HEK293T (cell line): ENCODE measurements around the gene C1QTNF6.

Experiments used
- CTCF ChIA-PET: fragments of 350-600 bp; formaldehyde crosslinking; extraction: SDS; loops from one replicate; lab custom pipeline; 2021; ENCODE audit warnings: antibody characterized with exemption, inconsistent platforms; lab: Yijun Ruan, JAX
- POLR2A ChIA-PET: fragments of 350-600 bp; formaldehyde crosslinking; extraction: SDS; loops from one replicate; lab custom pipeline; 2020; ENCODE audit warnings: antibody characterized with exemption, inconsistent platforms; lab: Yijun Ruan, JAX
- DNase-seq: peaks from one replicate; pipeline ENCODE4 v3.0.0; 2012; ENCODE audit warnings: mixed read lengths; ENCODE audit errors: extremely low spot score
- ARNT ChIP-seq: fragments of 450-650 bp; IDR thresholded peaks from 2 replicates; pipeline ENCODE4 v1.6.1; 2017; ENCODE audit warnings: mild to moderate bottlenecking
- BHLHE40 ChIP-seq: fragments of 450-650 bp; IDR thresholded peaks from 2 replicates; pipeline ENCODE4 v1.6.1; 2016; ENCODE audit warnings: mild to moderate bottlenecking, moderate library complexity, borderline replicate concordance
- CTBP1 ChIP-seq: fragments of 450-650 bp; IDR thresholded peaks from 2 replicates; pipeline ENCODE4 v1.6.1; 2016; ENCODE audit warnings: borderline replicate concordance
- ELF4 ChIP-seq: fragments of 450-650 bp; IDR thresholded peaks from 2 replicates; pipeline ENCODE4 v1.6.1; 2017; ENCODE audit warnings: antibody characterized with exemption
- FOXA1 ChIP-seq: fragments of 450-650 bp; IDR thresholded peaks from 2 replicates; pipeline ENCODE4 v1.6.1; 2016; ENCODE audit warnings: mild to moderate bottlenecking
- FOXK2 ChIP-seq: fragments of 450-650 bp; IDR thresholded peaks from 2 replicates; pipeline ENCODE4 v1.6.1; 2016; ENCODE audit warnings: mild to moderate bottlenecking
- FOXM1 ChIP-seq: fragments of 450-650 bp; IDR thresholded peaks from 2 replicates; pipeline ENCODE4 v1.6.1; 2017; ENCODE audit warnings: mild to moderate bottlenecking, borderline replicate concordance
- HDGF ChIP-seq: fragments of 450-650 bp; IDR thresholded peaks from 2 replicates; pipeline ENCODE4 v1.6.1; 2017; ENCODE audit warnings: antibody characterized with exemption, borderline replicate concordance
- L3MBTL2 ChIP-seq: fragments of 450-650 bp; conservative IDR thresholded peaks from 2 replicates; pipeline ENCODE4 v1.6.1; 2016; ENCODE audit warnings: mild to moderate bottlenecking
- LEF1 ChIP-seq: fragments of 450-650 bp; IDR thresholded peaks from 2 replicates; pipeline ENCODE4 v1.6.1; 2017; ENCODE audit warnings: mild to moderate bottlenecking, borderline replicate concordance
- NFRKB ChIP-seq: fragments of 450-650 bp; IDR thresholded peaks from 2 replicates; pipeline ENCODE4 v1.6.1; 2016; ENCODE audit warnings: mild to moderate bottlenecking, moderate library complexity
- SP1 ChIP-seq: fragments of 450-650 bp; IDR thresholded peaks from 2 replicates; pipeline ENCODE4 v1.6.1; 2017
- SUZ12 ChIP-seq: fragments of 450-650 bp; IDR thresholded peaks from 2 replicates; pipeline ENCODE4 v1.6.1; 2016; ENCODE audit warnings: mild to moderate bottlenecking
- TARDBP ChIP-seq: fragments of 450-650 bp; IDR thresholded peaks from 2 replicates; pipeline ENCODE4 v1.6.1; 2016
- ZNF384 ChIP-seq: fragments of 450-650 bp; IDR thresholded peaks from 2 replicates; pipeline ENCODE4 v1.6.1; 2016
- TF ChIP-seq, protein P1 (sequence below): fragments of 450-650 bp; IDR thresholded peaks from 2 replicates; pipeline ENCODE4 v1.6.1; 2016

The C1QTNF6 gene

GRCh38 chr22:37157516-37158285 is 30.3 kb downstream of the C1QTNF6 start:
- no peak for DNase-seq
- POLR2A ChIA-PET: interaction anchor here (1.4 kb wide), 1 partner anchor 42 kb away, joined by 5 read pairs; no protein-coding TSS in a partner anchor
- TF ChIP-seq NFRKB (no peak), SP1 (no peak), TARDBP (no peak), ZNF384 (no peak), ELF4 (no peak), FOXM1 (no peak), ARNT (no peak), BHLHE40 (no peak), L3MBTL2 (no peak)
- TF ChIP-seq, protein P1, sequence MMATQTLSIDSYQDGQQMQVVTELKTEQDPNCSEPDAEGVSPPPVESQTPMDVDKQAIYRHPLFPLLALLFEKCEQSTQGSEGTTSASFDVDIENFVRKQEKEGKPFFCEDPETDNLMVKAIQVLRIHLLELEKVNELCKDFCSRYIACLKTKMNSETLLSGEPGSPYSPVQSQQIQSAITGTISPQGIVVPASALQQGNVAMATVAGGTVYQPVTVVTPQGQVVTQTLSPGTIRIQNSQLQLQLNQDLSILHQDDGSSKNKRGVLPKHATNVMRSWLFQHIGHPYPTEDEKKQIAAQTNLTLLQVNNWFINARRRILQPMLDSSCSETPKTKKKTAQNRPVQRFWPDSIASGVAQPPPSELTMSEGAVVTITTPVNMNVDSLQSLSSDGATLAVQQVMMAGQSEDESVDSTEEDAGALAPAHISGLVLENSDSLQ: no peak
- CTCF ChIA-PET: no interaction called here

- ChIA-PET POLR2A (interaction anchor here (1.4 kb wide), 1 partner anchor 43 kb away, joined by 5 read pairs; no protein-coding TSS in a partner anchor), CTCF (no interaction called here)
- TF ChIP-seq BHLHE40 (no peak), ARNT (no peak), SP1 (no peak)
- DNase-seq: no peak
These were observed 31.2 kb downstream of the C1QTNF6 start for GRCh38 chr22:37156686-37157435.

- TF ChIP-seq NFRKB: no peak
- TF ChIP-seq FOXM1: no peak
- no peak for TF ChIP-seq SP1
- no peak for TF ChIP-seq HDGF
- no peak for TF ChIP-seq ZNF384
- no peak for TF ChIP-seq FOXA1
- TF ChIP-seq ELF4: no peak
- TF ChIP-seq SUZ12: no peak
- TF ChIP-seq LEF1: no peak
- no peak for TF ChIP-seq BHLHE40
- no peak for TF ChIP-seq L3MBTL2
- TF ChIP-seq CTBP1: no peak
- no peak for TF ChIP-seq TARDBP
- TF ChIP-seq FOXK2: no peak
- ChIA-PET CTCF (no interaction called here), POLR2A (no interaction called here)
- DNase-seq: no peak
These were observed 32.1 kb downstream of the C1QTNF6 start for GRCh38 chr22:37155971-37156370.

GRCh38 chr22:37154925-37155712 is 32.9 kb downstream of the C1QTNF6 start:
- ChIA-PET CTCF (no interaction called here), POLR2A (no interaction called here)
- no peak for DNase-seq
- TF ChIP-seq HDGF: no peak
- no peak for TF ChIP-seq ZNF384
- no peak for TF ChIP-seq NFRKB
- TF ChIP-seq ARNT: no peak
- TF ChIP-seq BHLHE40: no peak
- TF ChIP-seq CTBP1: no peak
- TF ChIP-seq LEF1: no peak
- TF ChIP-seq FOXK2: no peak
- no peak for TF ChIP-seq L3MBTL2
- TF ChIP-seq SUZ12: no peak
- TF ChIP-seq ELF4: no peak
- TF ChIP-seq TARDBP: no peak

DNA sequence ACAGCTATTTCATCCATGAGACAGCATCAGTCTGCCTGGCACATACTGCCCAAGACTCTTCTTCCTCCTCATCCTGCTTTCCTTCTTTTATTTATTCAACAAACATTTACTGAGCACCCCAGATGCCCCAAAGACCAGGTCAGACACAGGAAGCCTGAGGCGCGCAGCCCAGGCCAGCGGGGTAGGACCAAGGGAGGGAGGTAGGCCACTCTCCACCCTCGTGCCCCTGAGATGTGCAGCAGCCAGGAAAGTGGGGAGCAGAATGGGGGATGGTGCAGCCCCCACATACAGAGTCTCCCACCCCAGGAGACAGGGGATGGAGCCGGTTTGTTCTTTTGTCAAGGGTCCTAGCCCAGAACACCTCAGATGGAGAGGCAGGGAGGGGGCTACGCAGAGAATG is 34.1 kb downstream of the C1QTNF6 start:
- POLR2A ChIA-PET: no interaction called here
- no peak for TF ChIP-seq L3MBTL2
- TF ChIP-seq FOXA1: no peak
- CTCF ChIA-PET: no interaction called here
- DNase-seq: no peak

DNA sequence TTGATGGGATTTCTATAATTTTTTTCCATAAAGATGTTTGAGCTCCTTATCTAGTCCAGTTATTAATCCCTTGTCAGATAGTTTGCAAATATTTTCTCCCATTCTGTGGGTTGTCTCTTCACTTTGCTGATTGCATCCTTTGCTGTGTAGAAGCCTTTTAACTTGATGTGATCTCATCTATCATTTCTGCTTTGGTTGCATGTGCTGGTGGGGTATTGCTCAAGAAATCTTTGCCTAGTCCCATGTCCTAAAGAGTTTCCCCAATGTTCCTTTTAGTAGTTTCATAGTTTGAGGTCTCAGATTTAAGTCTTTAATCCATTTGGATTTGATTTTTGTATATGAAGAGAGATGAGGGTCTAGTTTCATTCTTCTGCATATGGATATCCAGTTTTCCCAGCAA is 36.6 kb downstream of the C1QTNF6 start:
- DNase-seq: no peak
- TF ChIP-seq ARNT (no peak), FOXA1 (no peak), BHLHE40 (no peak), SUZ12 (no peak), FOXM1 (no peak), CTBP1 (no peak), SP1 (no peak), L3MBTL2 (no peak), TARDBP (no peak), FOXK2 (no peak), HDGF (no peak), ELF4 (no peak), ZNF384 (no peak), NFRKB (no peak), LEF1 (no peak)
- TF ChIP-seq, protein P1: no peak
- CTCF ChIA-PET: interaction anchor here (0.6 kb wide), 1 partner anchor 109 kb away, joined by 3 read pairs; no protein-coding TSS in a partner anchor
- POLR2A ChIA-PET: no interaction called here
